AG04449 (cell line): ENCODE results near the gene UBP1.
"Not testable (repeated sequence)": the region's sequence is repeated elsewhere in the genome, so short reads cannot be mapped to it uniquely, and the experiment has no call there.

Source experiments
- CTCF ChIA-PET: fragments of 350-600 bp; formaldehyde crosslinking; extraction: SDS; loops from one replicate; lab custom pipeline; 2021; ENCODE audit warnings: antibody characterized with exemption; lab: Yijun Ruan, JAX
- POLR2A ChIA-PET: fragments of 400-600, 350-600 bp; formaldehyde crosslinking; extraction: SDS; loops from one replicate; lab custom pipeline; 2020; ENCODE audit warnings: antibody characterized with exemption, inconsistent platforms; lab: Yijun Ruan, JAX
- DNase-seq: peaks from one replicate; pipeline ENCODE4 v3.0.0-alpha.2; 2010; ENCODE audit warnings: low read depth, low spot score
- H3K4me3 ChIP-seq: 2 replicates; pipeline ENCODE4 v1.5.1; 2011; ENCODE audit warnings: low read depth, mild to moderate bottlenecking, control low read depth, low read length
- CTCF ChIP-seq: IDR thresholded peaks from one replicate; pipeline ENCODE4 v1.5.1; 2011; ENCODE audit warnings: mild to moderate bottlenecking, moderate library complexity, low read length, control low read depth, inconsistent platforms; ENCODE audit not compliant: insufficient read depth; ENCODE audit errors: missing control alignments

Gene UBP1

GRCh38 chr3:33438284-33438668, 1.9 kb downstream of the UBP1 start:
- DNase-seq = no peak

GRCh38 chr3:33437556-33438283, 2.5 kb downstream of the UBP1 start:
- POLR2A ChIA-PET = interaction anchor here (0.6 kb wide), 1 partner anchor 275 kb away, joined by 3 read pairs; no protein-coding TSS in a partner anchor
- CTCF ChIA-PET = interaction anchor here (1.1 to 3.9 kb wide), 4 partner anchors 9 to 65 kb away, joined by 3 to 18 read pairs (median 8); no protein-coding TSS in a partner anchor
- no peak for TF ChIP-seq CTCF
- no peak for DNase-seq
- peak overlapping the region; percentile 88 for H3K4me3 ChIP-seq

More at GRCh38 chr3:33438284-33438668, 1.9 kb downstream of the UBP1 start:
- no peak for TF ChIP-seq CTCF
- ChIA-PET CTCF (interaction anchor here (1.1 to 3.9 kb wide), 5 partner anchors 9 to 338 kb away, joined by 3 to 18 read pairs (median 4); no protein-coding TSS in a partner anchor), POLR2A (interaction anchor here (0.6 to 0.8 kb wide), 2 partner anchors 274 to 307 kb away, joined by 3 read pairs; no protein-coding TSS in a partner anchor)
- H3K4me3 ChIP-seq = peak overlapping the region; percentile 88

- no peak for DNase-seq
- TF ChIP-seq CTCF = no peak
- no peak overlapping the region for H3K4me3 ChIP-seq
- CTCF ChIA-PET = interaction anchor here (1.1 to 1.4 kb wide), 2 partner anchors 60 to 344 kb away, joined by 3 read pairs; no protein-coding TSS in a partner anchor
- POLR2A ChIA-PET = interaction anchor here (0.6 kb wide), 2 partner anchors 12 to 33 kb away, joined by 3 read pairs; no protein-coding TSS in a partner anchor
These were observed 6.4 kb downstream of the UBP1 start for GRCh38 chr3:33433843-33434242.

GRCh38 chr3:33430571-33430970, 9.6 kb downstream of the UBP1 start:
- H3K4me3 ChIP-seq = no peak overlapping the region
- CTCF ChIA-PET = interaction anchor here (1.2 to 1.5 kb wide), 2 partner anchors 28 to 58 kb away, joined by 3 read pairs; no protein-coding TSS in a partner anchor
- DNase-seq = no peak
- no peak for TF ChIP-seq CTCF
- POLR2A ChIA-PET = no interaction called here

- CTCF ChIA-PET = interaction anchor here (0.6 to 2.8 kb wide), 5 partner anchors 9 to 357 kb away, joined by 3 to 12 read pairs (median 3); partner anchors contain the start of gene UBP1
- no peak for DNase-seq
- TF ChIP-seq CTCF = no peak
- H3K4me3 ChIP-seq = no peak overlapping the region
- POLR2A ChIA-PET = no interaction called here
These were observed 10.1 kb downstream of the UBP1 start for GRCh38 chr3:33430061-33430460.

- CTCF ChIA-PET = interaction anchor here (0.6 to 2.8 kb wide), 4 partner anchors 10 to 357 kb away, joined by 3 to 12 read pairs (median 4); partner anchors contain the start of gene UBP1
- POLR2A ChIA-PET, H3K4me3 ChIP-seq, DNase-seq: not testable (repeated sequence)
These were observed 10.9 kb downstream of the UBP1 start for GRCh38 chr3:33429306-33429705.
